ENCODE data around the gene DYRK3. TPM values are rescaled to one million over a fixed set of nuclear protein-coding genes. Genes with fewer than 3 reads are reported as not detected.
"Not testable (repeated sequence)": the region's sequence is repeated elsewhere in the genome, so short reads cannot be mapped to it uniquely, and the experiment has no call there.

The DYRK3 gene
- total RNA-seq, 2 experiments from 2014 or later: 9.5 to 12.7 TPM

DNA sequence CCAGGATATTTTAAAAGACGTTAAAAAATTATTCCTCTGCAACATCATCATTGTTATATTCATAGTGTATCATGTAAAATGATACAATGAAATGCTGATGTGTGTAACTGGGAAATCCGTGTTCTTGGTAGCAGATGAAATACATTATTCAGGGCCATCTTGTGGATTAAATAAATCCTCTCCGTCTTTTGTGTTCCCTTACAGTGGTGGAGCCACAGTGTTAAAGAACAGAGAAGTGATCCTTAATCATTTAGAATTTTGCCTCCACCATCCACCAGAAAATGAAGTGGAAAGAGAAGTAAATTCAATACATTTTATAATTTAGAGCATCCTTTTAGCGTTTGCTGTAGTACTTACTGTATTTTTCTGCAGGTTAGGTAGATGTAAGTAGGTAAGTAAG, 1.3 kb downstream of the DYRK3 start:
- DNase-seq: no peak
- no peak overlapping the region for H3K27ac Mint-ChIP-seq
- no peak overlapping the region for H3K4me3 Mint-ChIP-seq
- no peaks in the 10 kb centered on the region for H3K9me3 Mint-ChIP-seq (ENCODE audit: low read depth)
- H3K4me1 Mint-ChIP-seq: peaks cover 33% of the 10 kb centered on the region
- ATAC-seq: no peak
- H3K27me3 Mint-ChIP-seq: peaks cover 17% of the 10 kb centered on the region
- CTCF ChIA-PET: interaction anchor here (1.4 to 19.9 kb wide), 3 partner anchors 25 to 345 kb away, joined by 3 to 418 read pairs (median 13); no protein-coding TSS in a partner anchor
- peaks cover 9% of the 10 kb centered on the region for H3K36me3 Mint-ChIP-seq

DNA sequence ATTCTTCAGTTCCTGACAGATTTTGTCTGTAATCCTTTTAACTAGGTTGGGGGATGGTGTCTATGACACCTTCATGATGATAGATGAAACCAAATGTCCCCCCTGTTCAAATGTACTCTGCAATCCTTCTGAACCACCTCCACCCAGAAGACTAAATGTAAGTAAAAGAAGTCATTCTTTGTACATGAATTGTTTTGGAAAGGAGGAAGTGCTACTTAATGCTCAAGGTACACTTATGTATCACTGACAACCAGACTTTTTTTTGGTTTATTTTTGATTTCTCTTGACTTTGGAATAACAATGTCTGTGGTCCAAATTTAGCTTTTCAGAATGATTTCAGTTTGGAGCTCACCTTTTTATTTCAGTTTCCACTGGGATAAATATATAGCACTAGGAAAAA, 2.3 kb downstream of the DYRK3 start:
- CTCF ChIA-PET: interaction anchor here (0.7 to 19.9 kb wide), 4 partner anchors 24 to 92 kb away, joined by 3 to 418 read pairs (median 3); no protein-coding TSS in a partner anchor

DNA sequence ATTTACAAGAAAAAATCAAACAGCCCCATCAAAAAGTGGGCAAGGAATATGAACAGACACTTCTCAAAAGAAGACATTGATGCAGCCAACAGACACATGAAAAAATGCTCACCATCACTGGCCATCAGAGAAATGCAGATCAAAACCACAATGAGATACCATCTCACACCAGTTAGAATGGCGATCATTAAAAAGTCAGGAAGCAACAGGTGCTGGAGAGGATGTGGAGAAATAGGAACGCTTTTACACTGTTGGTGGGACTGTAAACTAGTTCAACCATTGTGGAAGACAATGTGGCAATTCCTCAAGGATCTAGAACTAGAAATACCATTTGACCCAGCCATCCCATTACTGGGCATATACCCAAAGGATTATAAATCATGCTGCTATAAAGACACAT, 6.7 kb downstream of the DYRK3 start:
- not testable (repeated sequence) for H3K4me3 Mint-ChIP-seq; H3K9me3 Mint-ChIP-seq (ENCODE audit: low read depth); ATAC-seq; H3K27ac Mint-ChIP-seq; H3K27me3 Mint-ChIP-seq; DNase-seq; H3K4me1 Mint-ChIP-seq
- CTCF ChIA-PET: interaction anchor here (19.9 kb wide), 1 partner anchor 19 kb away, joined by 418 read pairs; no protein-coding TSS in a partner anchor
- peaks cover 22% of the 10 kb centered on the region for H3K36me3 Mint-ChIP-seq

More for the DNA sequence above, 2.3 kb downstream of the DYRK3 start:
- no peaks in the 10 kb centered on the region for H3K9me3 Mint-ChIP-seq (ENCODE audit: low read depth)
- peaks cover 15% of the 10 kb centered on the region for H3K36me3 Mint-ChIP-seq
- peaks cover 7% of the 10 kb centered on the region for H3K27me3 Mint-ChIP-seq
- no peak overlapping the region for H3K4me3 Mint-ChIP-seq
- DNase-seq (no peak), ATAC-seq (no peak)
- H3K27ac Mint-ChIP-seq: no peak overlapping the region
- peaks cover 33% of the 10 kb centered on the region for H3K4me1 Mint-ChIP-seq

DNA sequence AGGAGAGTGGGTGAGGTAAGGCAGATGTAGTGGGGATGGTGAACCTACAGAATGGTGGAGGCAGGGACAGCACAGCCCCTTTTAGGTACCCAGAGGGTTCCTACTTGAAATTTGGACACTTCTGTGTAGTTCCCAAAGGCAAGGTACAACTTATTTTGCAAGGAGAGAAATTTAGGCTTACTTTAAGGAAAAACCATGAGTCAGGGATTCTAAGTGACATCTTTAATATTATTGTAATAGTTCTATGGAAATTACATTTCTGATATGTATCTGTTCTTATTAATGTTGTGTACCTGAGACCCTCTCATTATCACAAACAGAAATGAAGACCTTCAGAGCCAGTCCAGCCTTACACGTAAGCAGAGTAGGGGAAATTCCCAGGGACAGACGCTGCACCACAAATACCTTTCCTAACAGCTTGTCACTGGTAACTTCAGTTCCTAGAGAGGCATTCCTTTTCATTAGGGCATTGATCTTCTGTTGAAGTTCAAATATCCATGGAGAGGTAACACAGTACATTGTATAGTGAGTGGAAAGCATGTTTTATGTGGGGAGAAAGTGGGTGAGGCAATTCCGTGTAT, 7.9 kb downstream of the DYRK3 start:
- Mint-ChIP-seq H3K4me3 (no peak overlapping the region), H3K27me3 (no peaks in the 10 kb centered on the region), H3K4me1 (peaks cover 2% of the 10 kb centered on the region), H3K36me3 (peaks cover 28% of the 10 kb centered on the region), H3K27ac (no peak overlapping the region), H3K9me3 (ENCODE audit: low read depth) (no peaks in the 10 kb centered on the region)
- no peak for DNase-seq
- CTCF ChIA-PET: interaction anchor here (7.2 to 19.9 kb wide), 2 partner anchors 9 to 18 kb away, joined by 50 to 418 read pairs; partner anchors contain the start of gene DYRK3
- ATAC-seq: no peak

DNA sequence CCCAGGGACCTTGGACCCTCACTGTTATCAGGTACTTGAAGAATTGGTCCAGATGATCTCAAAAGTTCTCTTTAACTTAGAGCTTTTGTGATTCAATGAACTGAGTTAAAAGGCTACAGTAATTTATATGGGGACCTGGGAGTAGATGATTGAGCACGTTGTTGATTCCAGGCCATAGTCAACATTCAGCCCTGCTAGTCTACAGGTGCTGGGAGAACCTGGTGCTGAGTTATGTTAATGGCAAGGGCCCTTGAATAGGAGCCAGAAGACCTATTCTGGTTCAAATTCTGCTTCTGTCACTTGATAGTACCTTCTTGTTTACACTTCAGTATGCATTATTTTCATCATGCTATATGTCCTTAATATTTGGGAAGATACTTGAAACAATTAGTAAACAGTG, 11.2 kb downstream of the DYRK3 start:
- CTCF ChIA-PET: interaction anchor here (7.2 to 19.9 kb wide), 2 partner anchors 12 to 15 kb away, joined by 50 to 418 read pairs; partner anchors contain the start of gene DYRK3
- H3K27me3 Mint-ChIP-seq: no peaks in the 10 kb centered on the region
- ATAC-seq (no peak), DNase-seq (no peak)
- no peak overlapping the region for H3K4me3 Mint-ChIP-seq
- H3K4me1 Mint-ChIP-seq: no peaks in the 10 kb centered on the region
- no peaks in the 10 kb centered on the region for H3K9me3 Mint-ChIP-seq (ENCODE audit: low read depth)
- peaks cover 24% of the 10 kb centered on the region for H3K36me3 Mint-ChIP-seq
- H3K27ac Mint-ChIP-seq: no peak overlapping the region

DNA sequence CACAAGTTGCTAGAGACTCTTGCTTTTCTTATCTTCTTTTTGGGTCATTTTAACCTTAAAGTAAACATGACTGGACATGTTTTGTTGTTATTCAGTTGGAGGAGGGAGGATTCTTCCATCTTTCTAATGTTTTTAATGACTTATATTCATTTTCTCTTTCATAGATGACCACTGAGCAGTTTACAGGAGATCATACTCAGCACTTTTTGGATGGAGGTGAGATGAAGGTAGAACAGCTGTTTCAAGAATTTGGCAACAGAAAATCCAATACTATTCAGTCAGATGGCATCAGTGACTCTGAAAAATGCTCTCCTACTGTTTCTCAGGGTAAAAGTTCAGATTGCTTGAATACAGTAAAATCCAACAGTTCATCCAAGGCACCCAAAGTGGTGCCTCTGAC, 11.9 kb downstream of the DYRK3 start:
- H3K36me3 Mint-ChIP-seq: peaks cover 20% of the 10 kb centered on the region
- H3K27me3 Mint-ChIP-seq: no peaks in the 10 kb centered on the region

DNA sequence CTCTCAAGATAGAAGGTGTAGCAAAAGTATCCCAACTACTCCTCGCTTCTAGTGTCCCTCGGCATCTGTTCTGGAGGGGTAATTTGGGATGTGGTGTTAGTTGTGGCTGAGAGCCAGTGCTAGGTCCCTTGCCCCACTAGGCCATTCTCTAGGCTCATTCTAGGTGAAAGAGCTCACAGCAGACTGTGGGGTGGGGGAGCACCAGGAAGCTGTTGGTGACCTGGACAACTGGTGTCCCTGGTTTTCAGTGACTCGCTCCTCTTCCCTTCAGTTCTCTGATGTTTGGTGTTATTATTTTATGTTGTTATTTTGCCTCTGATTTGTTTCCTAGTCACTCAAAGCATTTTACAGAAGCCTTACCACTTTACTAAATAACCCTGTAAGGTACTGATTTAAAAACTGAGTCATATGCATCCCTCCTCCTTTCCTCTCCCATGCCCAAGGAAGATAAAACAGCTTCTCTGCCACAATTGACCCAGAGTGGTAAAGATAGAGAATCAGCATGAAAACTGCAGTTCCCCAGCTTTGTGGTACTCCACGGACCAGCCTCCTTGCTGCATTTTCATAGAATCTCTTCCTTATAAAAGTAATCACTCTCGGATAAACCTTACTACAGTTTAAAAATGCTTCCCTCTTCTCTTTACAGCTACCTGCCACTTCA, 14.1 kb downstream of the DYRK3 start:
- Mint-ChIP-seq H3K27ac (no peak overlapping the region), H3K36me3 (peaks cover 14% of the 10 kb centered on the region), H3K27me3 (no peaks in the 10 kb centered on the region), H3K4me3 (no peak overlapping the region), H3K9me3 (ENCODE audit: low read depth) (no peaks in the 10 kb centered on the region), H3K4me1 (no peaks in the 10 kb centered on the region)
- no peak for ATAC-seq
- CTCF ChIA-PET: interaction anchor here (0.8 to 19.9 kb wide), 8 partner anchors 9 to 257 kb away, joined by 3 to 418 read pairs (median 3); partner anchors contain the start of gene DYRK3
- no peak for DNase-seq

More for the DNA sequence above, 11.9 kb downstream of the DYRK3 start:
- ATAC-seq (no peak), DNase-seq (no peak)
- Mint-ChIP-seq H3K9me3 (ENCODE audit: low read depth) (no peaks in the 10 kb centered on the region), H3K4me1 (no peaks in the 10 kb centered on the region), H3K4me3 (no peak overlapping the region), H3K27ac (no peak overlapping the region)
- CTCF ChIA-PET: interaction anchor here (0.8 to 19.9 kb wide), 5 partner anchors 13 to 171 kb away, joined by 3 to 418 read pairs (median 5); partner anchors contain the start of gene DYRK3

DNA sequence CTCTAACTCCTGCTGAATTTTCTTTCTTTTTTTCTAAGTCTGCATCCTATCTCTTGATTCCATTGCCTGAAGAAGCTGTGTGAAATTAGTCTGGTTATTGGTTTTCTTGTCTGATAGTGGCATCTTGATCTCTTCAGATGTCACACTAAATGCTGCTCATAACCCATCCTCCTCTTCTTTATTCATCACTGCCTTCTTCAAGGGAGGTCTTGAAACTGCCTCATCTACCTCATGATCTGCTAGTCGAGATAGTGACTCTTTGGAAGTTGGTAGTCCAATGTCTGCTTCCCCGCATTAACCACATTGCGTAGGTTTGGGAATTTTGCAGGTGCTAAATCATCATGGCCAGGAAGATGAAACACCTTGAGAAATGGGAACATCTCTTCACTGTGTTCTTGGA, 15.7 kb downstream of the DYRK3 start:
- CTCF ChIA-PET: interaction anchor here (1.2 to 19.9 kb wide), 3 partner anchors 10 to 332 kb away, joined by 3 to 418 read pairs (median 4); no protein-coding TSS in a partner anchor
- no peak for DNase-seq
- no peak for ATAC-seq
- no peak overlapping the region for H3K27ac Mint-ChIP-seq
- peaks cover 14% of the 10 kb centered on the region for H3K36me3 Mint-ChIP-seq
- no peak overlapping the region for H3K4me3 Mint-ChIP-seq
- no peaks in the 10 kb centered on the region for H3K27me3 Mint-ChIP-seq
- no peaks in the 10 kb centered on the region for H3K9me3 Mint-ChIP-seq (ENCODE audit: low read depth)
- H3K4me1 Mint-ChIP-seq: no peaks in the 10 kb centered on the region

DNA sequence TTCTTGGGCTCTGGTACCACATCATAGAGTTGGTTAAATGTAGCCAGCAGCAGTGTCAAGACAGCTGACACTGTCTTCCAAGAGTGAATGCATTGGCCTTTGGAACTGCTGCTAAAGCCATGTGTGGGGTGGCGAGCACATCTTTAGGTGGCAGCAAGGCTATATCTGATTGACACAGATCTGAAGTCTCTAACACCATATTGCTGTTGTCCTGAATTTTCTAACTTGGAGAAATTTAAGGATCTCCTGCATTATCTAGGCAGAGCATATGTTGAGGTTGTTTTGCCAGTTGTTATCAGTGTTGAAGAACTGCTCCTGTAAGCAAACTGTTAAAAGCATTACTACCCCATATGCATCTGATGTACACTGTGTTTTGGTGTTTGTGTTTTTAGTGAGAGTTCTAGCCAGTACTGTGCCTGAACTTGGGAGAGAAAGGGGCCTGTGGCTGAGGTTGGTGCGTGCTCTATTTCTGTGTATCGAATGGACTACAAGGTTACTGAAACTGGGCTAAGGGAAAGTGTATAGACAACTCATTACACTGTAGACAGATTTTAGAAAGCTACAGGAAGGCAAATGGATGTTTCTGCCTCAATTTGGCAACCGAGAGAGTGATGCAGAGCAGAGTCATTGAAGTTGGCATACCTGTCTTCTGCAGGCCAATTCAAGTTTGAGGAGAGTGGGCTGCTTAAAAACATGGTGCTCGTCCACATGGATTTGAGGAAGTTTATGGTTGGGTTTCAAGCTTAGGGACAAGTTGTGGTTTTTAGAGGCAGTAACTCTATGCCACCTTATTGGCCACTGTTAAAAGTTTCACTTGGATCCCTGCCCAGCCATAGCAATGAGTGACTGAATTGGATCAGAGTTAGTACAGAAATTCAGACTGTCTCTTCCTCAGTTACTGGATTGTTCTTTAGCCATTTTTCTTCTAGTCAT, 16.9 kb downstream of the DYRK3 start:
- Mint-ChIP-seq H3K27ac (no peak overlapping the region), H3K27me3 (peaks cover 1% of the 10 kb centered on the region), H3K9me3 (ENCODE audit: low read depth) (no peaks in the 10 kb centered on the region), H3K4me1 (no peaks in the 10 kb centered on the region), H3K36me3 (peaks cover 12% of the 10 kb centered on the region), H3K4me3 (no peak overlapping the region)
- ATAC-seq (no peak), DNase-seq (no peak)
- CTCF ChIA-PET: interaction anchor here (19.9 kb wide), 1 partner anchor 9 kb away, joined by 418 read pairs; no protein-coding TSS in a partner anchor

DNA sequence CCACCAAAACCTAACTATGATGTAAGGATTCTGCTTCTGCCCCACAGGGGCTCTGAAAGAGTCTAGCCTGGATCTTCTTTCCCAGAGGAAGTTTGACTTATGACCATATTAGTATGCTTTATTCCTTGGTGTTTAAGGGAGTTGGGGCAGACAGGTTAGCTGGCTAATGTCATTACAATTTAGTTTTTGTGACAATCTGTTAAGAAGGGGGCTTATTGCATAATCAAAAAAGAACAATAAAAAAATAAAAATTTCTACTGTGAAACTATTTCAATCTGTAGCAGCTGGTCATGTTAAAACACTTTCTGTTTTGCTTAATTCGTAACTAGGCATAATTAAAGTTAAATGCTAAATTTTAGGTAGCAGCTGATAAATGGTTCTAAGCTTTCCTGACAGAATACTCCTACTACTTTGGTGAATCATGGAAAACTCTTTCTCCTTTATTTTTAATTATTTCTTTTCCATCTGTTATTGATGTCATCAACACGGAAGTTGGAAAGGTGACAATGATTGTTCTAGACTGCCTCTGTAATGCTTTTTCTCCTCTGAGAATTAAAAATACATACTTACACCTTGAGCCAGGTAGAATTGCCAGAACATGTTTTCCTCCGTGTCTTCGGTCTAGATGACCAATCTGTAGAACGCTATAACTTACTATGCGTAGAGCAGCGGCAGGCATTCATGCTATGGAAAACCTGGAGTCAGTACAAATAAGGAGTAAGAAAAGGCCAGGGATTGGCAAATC, 18.6 kb downstream of the DYRK3 start:
- CTCF ChIA-PET: interaction anchor here (0.6 to 16.0 kb wide), 5 partner anchors 10 to 123 kb away, joined by 3 to 418 read pairs (median 3); partner anchors contain the start of gene DYRK3
- Mint-ChIP-seq H3K4me1 (peaks cover 7% of the 10 kb centered on the region), H3K27me3 (peaks cover 8% of the 10 kb centered on the region), H3K9me3 (ENCODE audit: low read depth) (no peaks in the 10 kb centered on the region), H3K4me3 (no peak overlapping the region), H3K36me3 (peaks cover 5% of the 10 kb centered on the region), H3K27ac (no peak overlapping the region)
- ATAC-seq (no peak), DNase-seq (no peak)

DNA sequence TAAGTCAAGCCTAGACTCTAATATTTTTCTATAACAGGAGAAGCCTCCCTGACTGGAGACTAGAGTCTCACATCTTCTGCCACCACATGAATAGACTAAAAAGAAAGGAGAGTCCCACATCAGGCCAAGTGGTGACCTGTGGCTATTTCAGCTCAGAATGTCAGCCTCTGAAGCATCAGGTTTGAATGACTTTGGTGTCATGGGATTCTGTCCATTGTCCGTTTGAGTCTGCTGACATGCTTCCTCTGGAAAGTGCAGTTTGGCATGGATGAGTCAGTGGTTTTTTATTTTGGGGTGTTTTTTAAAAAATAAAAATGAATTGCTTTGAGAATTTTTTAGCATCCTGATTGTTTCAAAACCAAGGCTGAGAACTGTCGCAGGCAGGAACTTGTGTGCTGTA, 19.5 kb downstream of the DYRK3 start:
- CTCF ChIA-PET: interaction anchor here (1.0 to 16.0 kb wide), 5 partner anchors 9 to 110 kb away, joined by 3 to 418 read pairs (median 33); partner anchors contain the start of gene DYRK3
- ATAC-seq: no peak
- H3K4me1 Mint-ChIP-seq: peaks cover 7% of the 10 kb centered on the region
- H3K27ac Mint-ChIP-seq: no peak overlapping the region
- H3K27me3 Mint-ChIP-seq: peaks cover 8% of the 10 kb centered on the region
- no peak overlapping the region for H3K4me3 Mint-ChIP-seq
- DNase-seq: no peak
- H3K36me3 Mint-ChIP-seq: peaks cover 2% of the 10 kb centered on the region
- no peaks in the 10 kb centered on the region for H3K9me3 Mint-ChIP-seq (ENCODE audit: low read depth)

DNA sequence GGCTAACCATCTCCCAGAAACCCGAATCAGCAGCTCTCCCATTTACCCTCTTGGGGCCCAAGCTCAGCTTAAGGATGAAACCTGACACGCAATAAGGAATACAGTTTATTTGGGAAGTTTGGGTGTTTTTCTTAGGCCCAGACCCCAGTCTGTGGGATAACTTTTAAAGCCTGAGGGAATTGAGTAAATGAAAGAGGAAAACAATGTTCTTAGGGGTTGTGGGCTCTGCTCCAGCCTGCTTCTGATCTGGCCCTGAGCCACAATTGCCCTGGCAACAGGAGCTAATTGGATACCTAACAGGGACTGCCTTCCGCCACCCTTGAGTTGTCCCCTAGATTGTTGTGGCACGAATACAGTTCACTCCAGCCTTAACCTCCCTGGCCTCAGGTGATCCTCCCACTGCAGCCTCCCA, 20.1 kb downstream of the DYRK3 start:
- H3K36me3 Mint-ChIP-seq: peaks cover 2% of the 10 kb centered on the region
- no peak for ATAC-seq
- peaks cover 8% of the 10 kb centered on the region for H3K27me3 Mint-ChIP-seq
- CTCF ChIA-PET: interaction anchor here (0.7 to 16.0 kb wide), 8 partner anchors 9 to 327 kb away, joined by 3 to 418 read pairs (median 4); partner anchors contain the start of gene DYRK3
- DNase-seq: no peak
- peaks cover 7% of the 10 kb centered on the region for H3K4me1 Mint-ChIP-seq
- no peak overlapping the region for H3K27ac Mint-ChIP-seq
- H3K9me3 Mint-ChIP-seq (ENCODE audit: low read depth): no peaks in the 10 kb centered on the region
- H3K4me3 Mint-ChIP-seq: no peak overlapping the region
